Kidney glomerular epithelial cell (primary cell): ENCODE measurements around the gene TSPAN9.

ENCODE experiments used
- DNase-seq: peaks from one replicate; lab custom pipeline; 2025; lab: John Stamatoyannopoulos, UW

Gene TSPAN9

GRCh38 chr12:3141339-3142321 lies 64.5 kb downstream of the TSPAN9 start:
- DNase-seq = no peak

- DNase-seq = no peak
Observed at GRCh38 chr12:3142386-3142785, 65.2 kb downstream of the TSPAN9 start.

GRCh38 chr12:3144495-3144894 lies 67.3 kb downstream of the TSPAN9 start:
- DNase-seq = no peak

- no peak for DNase-seq
Observed at GRCh38 chr12:3145033-3145432, 67.9 kb downstream of the TSPAN9 start.

GRCh38 chr12:3145546-3146310 lies 68.5 kb downstream of the TSPAN9 start:
- DNase-seq = no peak

- DNase-seq = no peak
Observed at GRCh38 chr12:3147260-3147659, 70.1 kb downstream of the TSPAN9 start.

- no peak for DNase-seq
Observed at GRCh38 chr12:3148366-3149000, 71.3 kb downstream of the TSPAN9 start.

- no peak for DNase-seq
Observed at GRCh38 chr12:3149515-3150307, 72.5 kb downstream of the TSPAN9 start.

- DNase-seq = no peak
Observed at GRCh38 chr12:3150308-3150670, 73.1 kb downstream of the TSPAN9 start.

GRCh38 chr12:3150931-3151835 lies 74.0 kb downstream of the TSPAN9 start:
- no peak for DNase-seq

GRCh38 chr12:3152011-3152511 lies 74.9 kb downstream of the TSPAN9 start:
- DNase-seq = no peak

- DNase-seq = no peak
Observed at GRCh38 chr12:3152892-3153291, 75.7 kb downstream of the TSPAN9 start.

- no peak for DNase-seq
Observed at GRCh38 chr12:3154006-3154405, 76.8 kb downstream of the TSPAN9 start.

GRCh38 chr12:3155702-3156370 lies 78.7 kb downstream of the TSPAN9 start:
- no peak for DNase-seq

GRCh38 chr12:3157581-3158323 lies 80.6 kb downstream of the TSPAN9 start:
- no peak for DNase-seq

GRCh38 chr12:3158851-3159465 lies 81.8 kb downstream of the TSPAN9 start:
- peak; percentile 27 for DNase-seq

- DNase-seq = no peak
Observed at GRCh38 chr12:3160081-3160480, 82.9 kb downstream of the TSPAN9 start.

GRCh38 chr12:3161861-3162260 lies 84.7 kb downstream of the TSPAN9 start:
- DNase-seq = no peak
